OCI-LY3 (cell line): ENCODE measurements around the gene GRM3.

Experiments used
- CTCF ChIP-seq: fragments of 200-600, 300-600 bp; sonication (generic); IDR thresholded peaks from 2 replicates; pipeline ENCODE4 v1.5.1; 2014; ENCODE audit warnings: antibody characterized with exemption, low read length, low read depth
- EZH2phosphoT487 ChIP-seq: fragments of 200-600 bp; shearing (Covaris generic); IDR thresholded peaks from 2 replicates; pipeline ENCODE4 v1.6.1; 2018; ENCODE audit warnings: antibody characterized with exemption, mixed run types, low read depth

GRCh38 chr7:86645676-86646276, 2.1 kb downstream of the GRM3 start:
- no peak for TF ChIP-seq CTCF
- no peak for TF ChIP-seq EZH2phosphoT487
